ENCODE results near the gene UNC5A. TPM values are rescaled to one million over a fixed set of nuclear protein-coding genes. Genes with fewer than 3 reads are reported as not detected.

Gene UNC5A
- total RNA-seq, 4 donors from 2014 or later: not detected

GRCh38 chr5:176857216-176857893, 47.0 kb downstream of the UNC5A start:
- Histone ChIP-seq H3K4me1 (no peaks in the 10 kb centered on the region), H3K36me3 (no peaks in the 10 kb centered on the region), H3K27ac (no peak overlapping the region), H3K4me3 (no peak overlapping the region), H3K27me3 (peaks cover 0 to 22% of the 10 kb centered on the region in 2 donors), H3K9me3 (no peaks in the 10 kb centered on the region)
- no peak for DNase-seq (ENCODE audit: low spot score in 2 of 2)
- WGBS, 2 donors: 69 to 71% methylated on average over 19 of the region's 19 CpGs
- no peak for TF ChIP-seq POLR2A (IDR thresholded peaks at IDR 0.05)
- TF ChIP-seq CTCF (IDR thresholded peaks at IDR 0.05): no peak
- no peak for TF ChIP-seq EP300 (IDR thresholded peaks at IDR 0.05)

- no peak for DNase-seq (ENCODE audit: low spot score in 2 of 2)
- no peaks in the 10 kb centered on the region for H3K36me3 ChIP-seq
- H3K9me3 ChIP-seq: no peaks in the 10 kb centered on the region
- 79 to 82% methylated on average over 8 to 11 of the region's 11 CpGs for WGBS, 2 donors
- H3K4me3 ChIP-seq: no peak overlapping the region
- TF ChIP-seq POLR2A (IDR thresholded peaks at IDR 0.05) (no peak), CTCF (IDR thresholded peaks at IDR 0.05) (no peak), EP300 (IDR thresholded peaks at IDR 0.05) (no peak)
- peaks cover 0 to 27% of the 10 kb centered on the region in 2 donors for H3K27me3 ChIP-seq
- H3K4me1 ChIP-seq: no peaks in the 10 kb centered on the region
- no peak overlapping the region for H3K27ac ChIP-seq
These were observed 47.5 kb downstream of the UNC5A start for GRCh38 chr5:176857894-176858273.

DNA sequence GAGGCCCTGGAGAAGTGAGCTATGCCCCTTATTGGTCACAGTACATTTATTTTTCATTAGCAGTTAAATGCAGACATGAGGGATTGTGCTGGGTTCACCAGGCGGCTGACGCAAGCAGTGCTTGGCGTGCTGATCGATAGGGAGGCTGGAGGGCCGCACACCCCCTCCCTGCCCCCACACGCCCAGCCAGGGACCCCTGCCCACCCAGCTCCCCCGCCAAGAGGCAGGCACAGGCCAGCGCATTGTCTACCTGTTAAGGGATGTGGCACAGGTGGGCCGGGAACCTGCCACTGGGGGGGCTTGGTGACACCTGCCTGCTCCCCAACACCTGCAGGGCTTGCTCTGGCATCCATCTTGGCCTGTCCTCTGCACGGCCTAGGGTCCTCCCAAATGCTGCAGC, 49.6 kb downstream of the UNC5A start:
- Histone ChIP-seq H3K4me3 (no peak overlapping the region), H3K9me3 (no peaks in the 10 kb centered on the region), H3K36me3 (no peaks in the 10 kb centered on the region), H3K27ac (no peak overlapping the region), H3K27me3 (peaks cover 0 to 45% of the 10 kb centered on the region in 2 donors), H3K4me1 (no peaks in the 10 kb centered on the region)
- TF ChIP-seq CTCF (IDR thresholded peaks at IDR 0.05) (no peak), EP300 (IDR thresholded peaks at IDR 0.05) (no peak), POLR2A (IDR thresholded peaks at IDR 0.05) (no peak)
- no peak for DNase-seq (ENCODE audit: low spot score in 2 of 2)
- WGBS, 2 donors: 40 to 63% methylated on average over 1 to 8 of the region's 10 CpGs

- Histone ChIP-seq H3K36me3 (no peaks in the 10 kb centered on the region), H3K9me3 (no peaks in the 10 kb centered on the region), H3K4me3 (no peak overlapping the region), H3K4me1 (no peaks in the 10 kb centered on the region), H3K27me3 (peaks cover 0 to 50% of the 10 kb centered on the region in 2 donors), H3K27ac (no peak overlapping the region)
- TF ChIP-seq POLR2A (IDR thresholded peaks at IDR 0.05) (no peak), CTCF (IDR thresholded peaks at IDR 0.05) (no peak), EP300 (IDR thresholded peaks at IDR 0.05) (no peak)
- no peak for DNase-seq (ENCODE audit: low spot score in 2 of 2)
- WGBS, 2 donors: 41 to 71% methylated on average over 6 to 11 of the region's 11 CpGs
These were observed 50.0 kb downstream of the UNC5A start for GRCh38 chr5:176860381-176860780.

DNA sequence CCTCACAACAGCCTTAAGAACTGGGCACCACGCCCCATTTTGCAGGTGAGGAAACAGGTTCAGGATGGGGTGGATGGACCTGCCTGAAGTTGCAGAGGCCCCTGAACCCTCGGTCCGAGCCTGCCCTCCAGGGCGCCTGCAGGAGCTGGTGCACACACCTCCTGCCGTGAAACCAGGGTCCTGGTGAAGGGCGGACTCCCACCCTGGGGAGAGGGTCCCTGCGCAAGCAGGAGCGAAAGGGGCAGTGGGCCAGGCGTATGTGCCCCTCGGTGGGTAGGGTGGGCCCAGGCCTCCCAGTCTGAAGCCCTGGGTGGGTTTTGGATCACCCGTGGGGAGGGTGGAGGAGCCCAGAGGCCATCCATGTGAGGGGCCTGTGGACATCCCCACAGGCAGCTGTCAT, 50.9 kb downstream of the UNC5A start:
- TF ChIP-seq CTCF (IDR thresholded peaks at IDR 0.05) (no peak), POLR2A (IDR thresholded peaks at IDR 0.05) (no peak)
- Histone ChIP-seq H3K4me3 (no peak overlapping the region), H3K9me3 (no peaks in the 10 kb centered on the region), H3K27me3 (peaks cover 0 to 58% of the 10 kb centered on the region in 2 donors), H3K27ac (no peak overlapping the region), H3K36me3 (no peaks in the 10 kb centered on the region), H3K4me1 (no peaks in the 10 kb centered on the region)
- no peak for DNase-seq (ENCODE audit: low spot score in 2 of 2)
- WGBS, 2 donors: 70 to 100% methylated on average over 2 to 6 of the region's 11 CpGs
